ENCODE data around the gene PLCB1.

PLCB1 gene

DNA sequence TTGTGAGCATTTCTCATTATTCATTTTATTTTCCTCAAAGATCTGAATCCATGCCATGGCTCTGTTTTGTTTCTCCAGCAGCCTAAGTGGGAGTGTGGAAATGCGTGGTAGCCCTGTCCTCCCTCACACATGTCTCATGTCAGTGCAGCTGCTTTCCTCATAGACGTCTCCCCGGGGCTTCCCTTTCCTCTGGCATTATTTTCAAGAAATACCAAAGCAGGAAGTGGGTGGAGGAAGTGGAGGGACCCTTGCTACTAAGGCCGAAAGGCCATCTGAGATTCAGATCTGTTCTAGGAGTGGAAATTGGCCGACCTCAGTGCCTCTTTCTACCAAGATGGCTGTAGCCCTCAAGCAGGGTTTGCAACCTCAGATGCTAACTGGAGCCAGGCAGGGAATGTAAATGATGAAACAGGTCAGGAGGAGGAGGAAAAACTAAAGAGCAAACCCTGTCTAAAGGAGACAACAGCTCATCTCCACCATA, 515.9 kb downstream of the PLCB1 start:
- H3K4me3 ChIP-seq (ENCODE audit: low read depth, low read length) = no peak overlapping the region
- TF ChIP-seq, protein P1, sequence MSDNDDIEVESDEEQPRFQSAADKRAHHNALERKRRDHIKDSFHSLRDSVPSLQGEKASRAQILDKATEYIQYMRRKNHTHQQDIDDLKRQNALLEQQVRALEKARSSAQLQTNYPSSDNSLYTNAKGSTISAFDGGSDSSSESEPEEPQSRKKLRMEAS (IDR thresholded peaks at IDR 0.05; ENCODE audit: low read depth, low read length) = no peak
- TF ChIP-seq CTCF (IDR thresholded peaks at IDR 0.05; ENCODE audit: low read depth, low read length) (no peak), MYC (IDR thresholded peaks at IDR 0.05; ENCODE audit: low read depth, low read length) (no peak), POLR2A (IDR thresholded peaks at IDR 0.05; ENCODE audit: extremely low read depth, insufficient read length) (no peak)
- peak; percentile 20 for DNase-seq (ENCODE audit: low read depth)

DNA sequence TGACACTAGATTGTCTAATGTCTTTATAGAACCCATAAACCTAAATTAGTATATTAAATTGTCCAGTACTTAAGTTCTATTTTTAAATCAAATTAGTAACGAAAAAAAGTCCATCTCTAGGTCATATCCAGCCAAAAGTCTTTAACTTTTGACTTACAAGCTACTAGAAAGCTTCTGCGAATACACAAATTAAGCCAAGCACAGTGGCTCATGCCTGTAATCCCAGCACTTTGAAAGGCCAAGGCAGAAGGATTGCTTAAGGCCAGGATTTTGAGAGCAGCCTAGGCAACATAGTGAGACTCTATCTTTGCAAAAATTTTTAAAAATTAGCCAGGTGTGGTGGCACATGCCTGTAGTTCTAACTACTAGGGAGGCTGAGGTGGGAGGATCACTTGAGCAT, 516.4 kb downstream of the PLCB1 start:
- TF ChIP-seq, protein P1 (IDR thresholded peaks at IDR 0.05; ENCODE audit: low read depth, low read length) = no peak
- TF ChIP-seq CTCF (IDR thresholded peaks at IDR 0.05; ENCODE audit: low read depth, low read length) (no peak), MYC (IDR thresholded peaks at IDR 0.05; ENCODE audit: low read depth, low read length) (no peak)
- H3K4me3 ChIP-seq (ENCODE audit: low read depth, low read length) = no peak overlapping the region
- DNase-seq (ENCODE audit: low read depth) = no peak

DNA sequence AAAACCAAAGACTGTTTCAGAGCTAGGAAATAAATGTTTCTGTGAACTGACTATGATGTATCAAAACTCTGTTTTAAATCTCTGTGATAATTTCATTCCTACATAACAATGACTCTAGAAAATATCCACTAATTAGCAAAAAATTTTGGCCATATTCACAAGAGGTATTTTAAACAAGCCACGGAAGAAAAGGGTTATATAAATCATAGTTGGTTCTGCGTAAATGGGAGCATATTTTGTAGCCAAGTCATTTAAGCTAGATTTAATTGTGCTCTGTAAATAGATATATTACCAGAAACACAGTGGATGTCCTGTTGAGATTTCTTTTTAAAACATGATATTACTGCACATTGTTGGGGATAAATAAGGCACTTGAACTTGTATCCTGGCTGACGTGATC, 520.3 kb downstream of the PLCB1 start:
- TF ChIP-seq CTCF (IDR thresholded peaks at IDR 0.05; ENCODE audit: low read depth, low read length) (no peak), MYC (IDR thresholded peaks at IDR 0.05; ENCODE audit: low read depth, low read length) (no peak), POLR2A (IDR thresholded peaks at IDR 0.05; ENCODE audit: extremely low read depth, insufficient read length) (no peak)
- TF ChIP-seq, protein P1 (IDR thresholded peaks at IDR 0.05; ENCODE audit: low read depth, low read length) = no peak
- no peak overlapping the region for H3K4me3 ChIP-seq (ENCODE audit: low read depth, low read length)
- DNase-seq (ENCODE audit: low read depth) = no peak

DNA sequence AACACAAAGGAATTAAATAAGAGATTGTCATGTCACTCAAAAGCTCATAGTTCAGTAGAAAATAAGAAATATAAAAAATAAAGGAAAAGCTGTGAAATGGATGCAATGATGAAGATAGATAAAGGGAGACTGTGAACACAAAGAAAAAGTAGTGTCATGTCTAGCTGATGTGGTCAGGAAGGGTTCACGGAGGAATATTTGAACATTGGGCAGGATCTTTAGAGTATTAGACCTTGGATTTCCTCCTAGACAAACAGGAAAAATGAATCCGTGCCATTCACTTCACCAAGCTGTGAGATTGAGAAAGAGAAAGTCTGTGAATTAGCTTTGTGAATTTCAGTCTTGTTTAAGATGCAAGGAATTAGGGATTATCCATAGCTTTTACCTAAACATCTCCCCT, 522.4 kb downstream of the PLCB1 start:
- no peak for DNase-seq (ENCODE audit: low read depth)
- TF ChIP-seq MYC (IDR thresholded peaks at IDR 0.05; ENCODE audit: low read depth, low read length) (no peak), CTCF (IDR thresholded peaks at IDR 0.05; ENCODE audit: low read depth, low read length) (no peak), POLR2A (IDR thresholded peaks at IDR 0.05; ENCODE audit: extremely low read depth, insufficient read length) (no peak)
- TF ChIP-seq, protein P1 (IDR thresholded peaks at IDR 0.05; ENCODE audit: low read depth, low read length) = no peak
- H3K4me3 ChIP-seq (ENCODE audit: low read depth, low read length) = no peak overlapping the region

DNA sequence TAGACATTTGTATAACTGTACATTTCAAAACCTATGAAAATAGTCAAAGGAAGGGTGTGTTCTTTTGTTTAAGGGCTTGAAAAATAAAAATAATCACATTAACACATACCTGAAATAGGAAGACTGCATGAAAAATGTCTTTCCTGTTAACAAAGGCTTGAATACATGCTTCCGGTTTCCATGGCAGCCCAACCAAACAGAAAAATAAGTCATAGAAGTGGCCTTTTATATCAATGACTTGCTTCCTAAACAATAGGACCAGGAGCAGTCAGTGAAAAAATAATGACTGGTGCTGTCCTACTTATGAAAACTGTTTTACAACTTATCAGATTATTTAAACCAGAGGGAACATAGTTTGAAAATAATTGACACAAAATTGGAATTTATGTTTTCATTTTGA, 524.3 kb downstream of the PLCB1 start:
- no peak overlapping the region for H3K4me3 ChIP-seq (ENCODE audit: low read depth, low read length)
- no peak for DNase-seq (ENCODE audit: low read depth)
- no peak for TF ChIP-seq MYC (IDR thresholded peaks at IDR 0.05; ENCODE audit: low read depth, low read length)
- TF ChIP-seq CTCF (IDR thresholded peaks at IDR 0.05; ENCODE audit: low read depth, low read length) = no peak
- TF ChIP-seq POLR2A (IDR thresholded peaks at IDR 0.05; ENCODE audit: extremely low read depth, insufficient read length) = no peak
- TF ChIP-seq, protein P1 (IDR thresholded peaks at IDR 0.05; ENCODE audit: low read depth, low read length) = no peak

DNA sequence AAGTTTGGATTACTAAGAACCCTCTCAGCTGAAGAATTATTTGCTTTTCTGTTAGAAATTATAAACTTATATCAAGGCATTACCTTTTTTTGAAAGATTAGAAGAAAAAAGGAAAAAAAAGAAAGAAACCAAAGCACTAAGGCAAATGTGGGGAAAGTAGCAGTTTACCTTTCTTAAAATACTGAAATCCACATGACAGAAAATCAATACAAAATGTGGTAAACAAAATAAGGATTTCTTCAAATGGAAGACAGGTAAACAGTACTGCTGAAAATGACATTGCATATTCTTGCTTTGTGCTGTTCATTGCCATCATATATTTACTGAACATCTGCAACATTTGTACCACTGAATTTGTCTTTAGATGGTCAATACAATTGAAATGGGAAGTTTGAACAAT, 525.6 kb downstream of the PLCB1 start:
- DNase-seq (ENCODE audit: low read depth) = peak; percentile 6
- H3K4me3 ChIP-seq (ENCODE audit: low read depth, low read length) = no peak overlapping the region
- TF ChIP-seq POLR2A (IDR thresholded peaks at IDR 0.05; ENCODE audit: extremely low read depth, insufficient read length) = no peak
- TF ChIP-seq CTCF (IDR thresholded peaks at IDR 0.05; ENCODE audit: low read depth, low read length) = no peak
